Prostate gland (tissue), 2 donors: ENCODE measurements around the gene WDR90.

ENCODE experiments used
- CTCF ChIP-seq, 4 experiments: fragments of 200-600 bp in 2 of 4; fragments of 450-650 bp in 2 of 4; sonication (generic) in 2 of 4; IDR thresholded peaks; 1 replicate in 3 of 4; 2 replicates in 1 of 4; pipeline ENCODE4 v1.5.1; 2016 to 2019; ENCODE audit warnings: antibody characterized with exemption in 4 of 4, mild to moderate bottlenecking in 2 of 4, moderate library complexity in 2 of 4
- POLR2A ChIP-seq: fragments of 450-650 bp; IDR thresholded peaks from one replicate; pipeline ENCODE4 v1.6.1; 2016; ENCODE audit warnings: antibody characterized with exemption, mild to moderate bottlenecking

GRCh38 chr16:638836-639235 is 10.3 kb upstream of the WDR90 start:
- TF ChIP-seq CTCF (IDR thresholded peaks at IDR 0.05) (no peak), POLR2A (no peak)
